ENCODE measurements around the gene GIGYF2. TPM values are rescaled to one million over a fixed set of nuclear protein-coding genes. Genes with fewer than 3 reads are reported as not detected.

Gene GIGYF2
- polyA plus RNA-seq, 1 of the 3 experiments (the other 2 are of a cell fraction): 12.8 TPM

- POLR2A ChIA-PET: no interaction called here
- peaks cover 51 to 68% of the 10 kb centered on the region in 2 experiments for H3K36me3 ChIP-seq (replicated peaks in 1 of 2; ENCODE audit: control insufficient read depth in 1 of 2, insufficient read depth in 2 of 2, low read length in 1 of 2)
Observed at GRCh38 chr2:232817756-232818155, 120.6 kb downstream of the GIGYF2 start.

More at GRCh38 chr2:232817756-232818155, 120.6 kb downstream of the GIGYF2 start:
- no peak for DNase-seq
- H3K4me2 ChIP-seq: no peak overlapping the region
- H3K4me3 ChIP-seq (ENCODE audit: low read depth in 2 of 2, low read length in 1 of 2): no peak overlapping the region
- H3K27me3 ChIP-seq (ENCODE audit: insufficient read depth): no peaks in the 10 kb centered on the region
- H3K27ac ChIP-seq (ENCODE audit: low read depth in 2 of 2, low read length in 1 of 2): no peak overlapping the region
- H3K79me2 ChIP-seq (ENCODE audit: insufficient read depth): no peaks in the 10 kb centered on the region; the same call in none of the 2 replicates
- no peaks in the 10 kb centered on the region for H3K4me1 ChIP-seq (ENCODE audit: control insufficient read depth in 1 of 2, insufficient read depth in 2 of 2, low read depth in 1 of 2, low read length in 1 of 2)
- H3K9me3 ChIP-seq: no peaks in the 10 kb centered on the region
- H3K9me2 ChIP-seq: no peaks in the 10 kb centered on the region
- H3K9ac ChIP-seq: no peak overlapping the region
- no peaks in the 10 kb centered on the region for H4K20me1 ChIP-seq (ENCODE audit: insufficient read depth)
- H2AFZ ChIP-seq (ENCODE audit: low read depth): no peak overlapping the region
- H3F3A ChIP-seq (replicated peaks; ENCODE audit: insufficient read depth): no peaks in the 10 kb centered on the region
- TF ChIP-seq TAF1 (IDR thresholded peaks at IDR 0.05; ENCODE audit: borderline replicate concordance, low read depth, low read length) (no peak), ELF1 (IDR thresholded peaks at IDR 0.05) (no peak), SMC3 (IDR thresholded peaks at IDR 0.05; ENCODE audit: low read depth, low read length) (no peak), RFX5 (IDR thresholded peaks at IDR 0.05; ENCODE audit: low read length) (no peak), EZH2phosphoT487 (IDR thresholded peaks at IDR 0.05; ENCODE audit: borderline replicate concordance, low read depth) (no peak), REST (IDR thresholded peaks at IDR 0.05; ENCODE audit: low read depth, low read length) (no peak), SIN3A (IDR thresholded peaks at IDR 0.05; ENCODE audit: borderline replicate concordance, low read depth, low read length) (no peak), CTCF (IDR thresholded peaks at IDR 0.05) (no peak), MEF2A (IDR thresholded peaks at IDR 0.05; ENCODE audit: borderline replicate concordance, low read depth) (no peak), IRF3 (IDR thresholded peaks at IDR 0.05; ENCODE audit: low read depth, low read length) (no peak), PBX3 (IDR thresholded peaks at IDR 0.05) (no peak), POLR2AphosphoS5 (IDR thresholded peaks at IDR 0.05; ENCODE audit: low read depth, low read length) (no peak), USF2 (IDR thresholded peaks at IDR 0.05; ENCODE audit: borderline replicate concordance, low read depth, low read length) (no peak), YY1 (IDR thresholded peaks at IDR 0.05; ENCODE audit: low read depth) (no peak)
- CTCF ChIA-PET: interaction anchor here (0.9 kb wide), 1 partner anchor 20 kb away, joined by 3 read pairs; no protein-coding TSS in a partner anchor
- 93% methylated on average over 3 of the region's 3 CpGs for WGBS (ENCODE audit: low lambda C conversion rate)
